Stimulated activated CD4-positive, alpha-beta T cell treated with anti-CD3 and anti-CD28 coated beads, Interleukin-4, amount 100 ng/mL, for 24 hours (primary cell): Measurements from ENCODE around the gene CACNA1S.

Source experiments
- DNase-seq: peaks from one replicate; pipeline ENCODE4 v3.0.0-alpha.2; 2020

The CACNA1S gene

DNA sequence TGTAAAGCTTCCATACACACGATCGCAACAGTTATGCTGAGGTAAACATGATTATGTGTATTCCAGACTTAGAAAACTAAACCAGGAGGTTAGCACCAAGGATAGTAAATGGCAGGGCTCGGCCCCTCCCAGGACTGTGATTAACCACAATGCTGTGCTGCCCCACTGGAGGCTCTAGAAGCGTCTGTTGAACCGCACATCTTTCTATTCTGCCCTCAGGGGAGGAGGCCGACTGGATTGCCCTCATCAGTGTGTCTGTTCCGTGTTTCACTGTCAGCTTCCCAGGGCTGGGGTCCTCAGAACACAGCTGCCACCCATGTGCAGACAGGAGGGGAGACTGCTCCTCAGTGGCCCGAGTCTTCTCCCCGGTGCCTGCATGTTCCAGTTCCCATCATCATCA lies 27.5 kb upstream of the CACNA1S start:
- DNase-seq = no peak

DNA sequence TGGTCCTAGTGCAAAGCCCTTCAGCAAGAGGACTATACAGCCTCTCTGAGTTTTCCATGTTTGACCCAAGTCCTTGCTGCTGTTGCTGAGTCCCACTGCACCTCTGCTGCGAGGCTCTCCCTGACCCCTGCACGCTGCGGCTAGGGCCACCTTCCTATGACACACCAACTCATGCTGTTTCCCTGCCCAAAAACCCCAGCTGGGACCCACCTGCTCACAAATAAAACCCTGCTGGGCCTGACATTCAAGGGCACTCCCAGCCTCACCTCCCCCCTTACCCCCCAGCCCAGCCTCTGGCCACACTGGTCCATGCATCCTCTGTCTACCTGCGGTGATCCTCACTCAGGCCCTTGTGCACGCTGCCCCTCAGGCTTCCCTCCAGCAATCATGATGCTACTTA lies 27.1 kb upstream of the CACNA1S start:
- DNase-seq = no peak

DNA sequence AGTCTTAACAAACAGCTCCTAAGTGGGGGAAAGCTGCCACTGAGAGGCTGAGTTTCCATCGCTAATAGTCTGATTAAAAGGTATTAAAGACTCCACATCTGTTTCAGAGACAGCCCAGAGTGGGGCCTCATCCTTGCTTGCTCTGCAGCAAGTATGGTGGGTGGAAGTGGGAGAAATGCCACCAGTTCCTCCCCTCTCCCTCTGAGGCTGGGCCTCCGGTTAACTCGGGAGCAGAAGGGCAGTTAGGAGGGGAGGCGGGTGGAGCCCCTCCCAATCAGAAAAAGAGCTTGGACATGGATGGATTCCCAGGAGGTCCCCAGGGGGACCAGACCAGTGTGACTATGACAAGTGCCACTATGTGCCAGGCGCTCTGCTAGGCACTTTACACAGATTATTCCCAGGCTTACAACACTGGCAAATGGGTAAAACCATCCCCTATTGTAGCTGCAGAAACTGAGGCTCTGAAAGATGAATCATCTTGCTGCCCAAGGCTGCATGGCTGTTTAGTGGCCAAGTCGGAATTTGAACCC lies 26.1 kb upstream of the CACNA1S start:
- DNase-seq = no peak

DNA sequence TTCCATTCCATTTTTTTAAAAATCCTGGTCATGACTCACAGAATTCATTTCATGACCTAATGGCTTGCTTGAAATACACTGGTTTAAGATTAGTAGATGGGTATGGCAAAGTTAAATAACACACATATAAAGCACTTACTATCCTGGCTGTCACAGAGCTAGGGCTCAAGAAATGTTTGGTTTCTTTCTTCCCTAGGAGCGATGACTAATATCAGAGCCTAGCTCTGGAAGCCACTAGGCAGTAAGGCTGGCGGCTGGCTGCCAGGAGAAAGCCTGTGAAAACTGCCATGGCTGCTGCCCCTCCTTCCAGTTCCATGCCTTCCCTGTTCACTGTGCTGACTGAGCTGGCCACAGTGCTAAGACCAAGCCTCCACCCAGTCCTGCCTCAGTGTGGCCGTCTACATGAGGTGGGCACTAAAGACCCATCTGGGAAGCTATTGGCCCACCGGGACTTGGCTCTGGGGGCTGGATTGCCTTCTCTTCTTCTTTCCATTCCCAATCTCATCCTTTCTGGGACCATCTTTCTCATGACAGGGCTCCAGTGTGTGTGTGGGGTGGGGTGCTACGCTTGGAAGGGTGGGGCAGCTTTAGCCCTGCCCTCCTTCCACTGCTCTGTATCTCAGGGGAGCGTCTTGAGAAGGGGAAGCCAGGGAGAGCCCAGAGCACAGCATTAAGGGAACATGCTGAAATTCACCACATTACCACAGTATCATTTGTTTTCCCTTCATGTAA lies 25.5 kb upstream of the CACNA1S start:
- DNase-seq = no peak

DNA sequence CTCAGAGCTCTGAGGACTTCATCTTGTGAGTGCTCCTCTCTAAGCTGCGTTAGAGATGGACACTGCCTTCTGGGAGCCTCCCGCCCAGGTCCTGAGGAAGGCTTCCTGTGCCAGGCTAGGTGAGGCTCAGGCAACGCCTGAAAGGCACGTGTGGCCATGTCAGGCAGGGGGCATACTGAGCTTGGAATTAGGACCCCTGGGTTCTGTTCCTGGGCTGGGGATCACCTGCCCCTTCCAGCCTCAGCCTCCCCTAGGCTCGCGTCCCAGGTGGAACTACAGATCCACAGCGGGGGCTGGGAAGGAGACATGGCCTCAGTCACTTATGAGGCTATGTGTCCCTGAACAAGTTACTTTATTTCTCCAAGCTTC lies 24.8 kb upstream of the CACNA1S start:
- DNase-seq = no peak

DNA sequence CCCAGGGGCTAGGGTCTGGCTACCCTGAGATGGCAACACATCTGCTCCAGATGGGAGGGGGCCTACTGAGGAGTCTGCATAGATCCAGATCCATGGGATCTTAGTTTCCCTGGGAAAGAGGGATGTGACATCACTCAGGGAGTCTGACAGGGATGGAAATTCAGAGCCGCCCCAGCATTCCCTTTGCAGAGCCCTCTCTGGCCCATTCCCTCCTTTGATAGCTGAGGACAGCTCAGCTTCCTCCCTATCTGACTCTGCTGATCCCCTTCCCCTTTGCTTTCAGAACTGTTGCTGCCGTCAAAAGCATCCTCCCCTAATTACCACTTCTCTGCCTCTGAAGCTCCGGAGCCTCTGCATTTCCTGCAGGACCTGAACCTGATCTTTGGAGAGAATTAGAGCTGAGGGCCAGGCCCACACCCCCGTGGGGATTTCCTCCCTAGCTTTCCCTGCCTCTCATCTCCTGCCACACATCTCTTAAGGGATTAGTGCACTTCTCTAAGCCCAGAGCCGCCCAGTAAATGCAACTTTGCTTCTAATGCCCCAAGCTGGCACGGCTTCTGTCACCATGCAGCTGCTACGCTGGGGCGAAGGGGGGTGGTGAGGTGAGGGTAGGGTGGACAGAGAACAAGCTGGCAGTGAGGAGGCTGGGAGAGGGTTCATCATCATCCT lies 24.3 kb upstream of the CACNA1S start:
- no peak for DNase-seq

DNA sequence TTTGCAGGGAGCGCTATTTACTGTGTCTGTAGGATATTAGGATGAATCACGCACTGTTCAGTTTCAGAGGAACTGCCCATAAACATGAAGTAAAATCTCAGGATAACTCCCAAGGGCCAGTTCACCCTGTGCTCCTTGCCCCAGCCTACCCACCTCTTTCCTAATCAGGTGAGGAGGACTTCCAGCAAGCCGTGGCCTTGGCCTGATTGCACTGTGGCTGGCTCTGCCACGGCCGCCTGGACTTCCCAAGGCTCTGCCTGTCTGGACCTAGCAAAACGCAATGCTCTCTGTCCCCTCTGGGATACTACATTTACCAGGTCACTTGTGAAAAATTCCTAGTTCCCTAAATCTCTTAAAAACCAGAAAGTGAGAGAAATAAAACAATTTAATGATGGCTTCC lies 22.2 kb upstream of the CACNA1S start:
- no peak for DNase-seq

DNA sequence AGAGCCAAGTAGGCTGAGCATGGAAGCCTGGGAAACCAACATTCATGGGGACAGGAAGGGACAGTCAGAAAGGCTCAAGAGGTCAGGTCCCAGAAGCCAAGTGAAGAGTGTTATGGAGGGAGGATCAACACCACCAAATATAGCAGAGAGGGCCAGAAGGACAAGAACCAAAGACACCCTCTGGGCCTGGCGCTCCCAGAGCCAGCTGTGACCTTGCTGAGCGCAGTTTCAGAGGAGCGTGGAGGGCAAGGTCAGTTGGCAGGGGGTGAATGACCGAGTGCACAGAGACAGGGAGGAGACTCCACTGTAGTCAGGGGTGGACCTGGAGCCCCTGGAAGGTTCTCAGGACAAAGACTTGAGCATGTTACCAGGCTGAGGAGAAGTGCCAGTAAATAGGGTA lies 19.2 kb upstream of the CACNA1S start:
- DNase-seq = no peak

DNA sequence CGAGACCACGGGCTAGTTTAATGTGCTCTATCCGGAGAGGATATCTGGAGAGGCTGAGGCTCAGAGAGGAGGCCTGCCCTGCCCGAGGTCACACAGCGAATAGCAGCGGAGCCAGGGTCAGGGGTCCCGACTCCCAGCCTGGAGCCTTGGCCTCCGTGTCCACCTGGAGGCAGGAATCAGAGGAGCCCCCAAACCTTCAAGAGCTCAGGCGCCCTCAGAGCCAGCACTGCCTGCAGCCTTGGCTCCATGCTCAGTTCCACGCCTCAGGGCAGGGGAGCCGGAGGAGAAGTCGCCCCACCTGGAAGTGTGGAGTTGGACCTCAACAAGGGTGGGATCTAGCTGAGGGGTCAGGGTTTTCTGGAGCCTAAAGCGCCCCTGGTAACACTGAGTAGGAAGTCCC lies 16.7 kb upstream of the CACNA1S start:
- DNase-seq = no peak

DNA sequence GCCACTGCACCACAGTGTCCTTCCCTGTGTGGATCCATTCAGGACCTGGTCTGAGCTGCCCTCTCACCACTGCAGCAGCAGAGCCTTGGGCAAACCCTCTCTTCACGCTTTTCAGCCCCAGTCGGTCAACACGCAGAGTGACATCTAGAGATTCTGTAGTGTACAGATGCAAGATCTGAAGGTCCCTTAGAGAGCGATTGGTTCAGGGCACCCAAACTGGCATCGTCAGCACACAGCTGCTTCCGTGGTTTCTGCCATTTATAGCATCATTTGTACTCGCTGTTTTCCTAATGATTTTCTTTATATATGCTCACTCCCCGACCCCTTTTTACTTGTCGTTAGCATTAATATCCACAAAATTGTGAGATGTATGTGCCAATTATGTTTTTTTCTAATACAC lies 16.2 kb upstream of the CACNA1S start:
- DNase-seq = no peak

DNA sequence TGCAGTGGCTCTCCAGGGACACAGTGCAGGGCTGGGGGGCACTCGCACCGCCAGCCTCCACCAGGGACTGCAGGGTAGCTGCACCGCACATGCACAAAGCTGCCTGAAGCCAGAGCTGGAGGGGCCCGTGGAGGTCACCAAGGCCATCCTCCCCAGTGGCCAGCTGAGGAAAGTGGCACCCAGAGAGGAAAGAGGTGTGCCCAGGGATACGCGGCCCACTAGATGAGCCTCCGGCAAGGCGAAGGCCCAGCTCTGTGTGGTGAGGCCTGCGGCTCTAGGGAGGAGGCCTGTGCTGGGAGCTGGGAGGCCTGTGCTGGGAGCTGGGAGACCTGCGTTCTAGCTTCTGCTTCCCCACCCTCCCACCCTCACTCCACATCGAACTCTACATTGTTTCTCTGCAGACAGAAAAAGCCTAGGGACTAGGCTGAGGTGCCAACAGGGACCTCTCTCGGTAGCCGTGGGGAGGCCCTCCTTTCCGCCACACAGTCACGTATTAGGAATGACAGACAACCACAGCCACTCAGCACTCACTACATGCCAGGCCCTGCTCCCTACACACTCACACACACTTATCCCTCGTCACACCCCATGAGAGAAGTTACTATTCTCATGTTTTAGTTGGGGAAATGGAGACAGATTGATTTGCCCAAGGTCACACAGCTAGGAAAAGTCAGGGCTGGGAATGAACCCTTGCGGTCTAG lies 15.7 kb upstream of the CACNA1S start:
- no peak for DNase-seq

DNA sequence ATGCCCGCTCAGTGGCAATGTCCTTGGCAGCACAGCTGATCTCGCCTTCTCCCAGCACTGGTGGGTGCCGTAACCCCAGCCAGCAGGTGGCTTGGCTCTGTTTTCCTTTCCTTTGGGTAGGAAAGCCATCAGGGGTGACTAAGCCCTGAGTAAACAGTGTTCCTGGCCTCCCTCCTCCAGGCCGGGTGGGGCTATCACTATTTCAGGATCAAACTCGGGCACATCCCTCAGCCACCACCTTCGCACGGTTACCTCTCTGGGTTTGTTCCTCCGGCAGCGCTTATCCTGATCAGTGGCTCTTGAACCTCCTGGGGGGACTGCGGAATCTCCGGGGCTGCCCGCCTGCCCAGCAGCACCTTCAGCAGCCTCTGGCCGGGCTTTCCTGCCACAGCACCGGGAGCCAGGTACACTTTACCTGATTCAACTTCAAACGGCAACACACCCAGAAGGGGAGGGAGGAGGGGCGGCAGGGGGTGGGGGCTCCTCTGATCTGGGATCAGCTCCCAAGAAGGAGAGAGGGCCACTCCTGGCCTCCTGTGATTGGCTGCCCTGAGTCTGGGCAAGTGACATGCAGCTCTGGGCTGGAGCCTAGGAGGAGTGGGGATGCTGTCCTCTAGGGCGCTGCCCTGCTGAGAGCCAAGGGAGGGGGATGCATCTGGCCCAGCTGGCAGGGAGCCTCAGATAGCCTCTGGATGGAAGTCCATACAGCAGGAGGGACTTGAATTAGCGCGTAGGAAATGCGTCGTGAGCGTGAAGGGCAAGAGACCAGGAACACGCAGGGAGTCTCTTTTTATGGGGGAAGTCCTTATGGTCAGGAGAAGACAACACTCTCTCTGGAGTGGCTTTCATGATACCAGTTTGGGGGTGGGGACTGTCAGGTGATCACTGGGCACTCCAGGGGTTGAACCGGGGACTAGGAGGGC lies 14.9 kb upstream of the CACNA1S start, which contains the start of gene ASCL5:
ASCL5 (minus strand) TSS at position 353 of the 923 bp plus-strand sequence. CDS start 11,812 bp downstream, outside the sequence.
- no peak for DNase-seq

DNA sequence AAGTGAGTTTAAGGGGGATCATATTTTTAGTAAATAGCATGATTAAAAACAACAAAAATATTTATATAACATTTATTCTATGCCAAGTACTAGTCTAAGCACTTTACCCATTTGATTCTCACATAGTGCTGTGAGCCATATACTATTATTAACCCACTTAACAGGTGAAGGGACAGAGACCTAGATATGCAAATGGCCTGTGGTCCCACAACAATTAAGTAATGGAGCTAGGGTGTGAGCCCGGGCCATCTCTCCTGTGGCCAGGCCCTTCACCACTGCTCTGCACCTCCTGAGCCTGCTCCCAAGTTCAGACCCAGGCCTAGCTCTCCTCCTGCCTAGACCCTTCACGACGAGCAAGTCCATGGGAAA lies 14.2 kb upstream of the CACNA1S start:
- no peak for DNase-seq

DNA sequence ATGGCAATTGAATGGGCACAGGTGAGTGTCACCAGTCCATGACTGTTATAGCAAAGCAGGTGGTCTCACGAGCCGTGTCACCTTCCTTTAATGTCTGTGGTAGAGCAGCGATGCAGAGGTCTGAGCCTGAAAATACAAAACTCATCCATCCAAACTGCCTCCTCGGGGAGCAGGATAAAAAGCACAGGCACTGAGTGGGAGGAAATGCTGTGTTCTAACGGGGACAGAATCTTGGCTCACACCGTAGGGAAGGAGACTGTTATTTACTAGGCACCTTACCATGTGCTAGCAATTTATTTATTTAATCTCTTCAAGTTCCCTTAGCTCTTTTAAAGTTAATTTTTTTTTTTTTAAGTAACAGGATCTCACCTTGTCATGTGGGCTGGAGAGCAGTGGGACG lies 13.6 kb upstream of the CACNA1S start:
- no peak for DNase-seq

DNA sequence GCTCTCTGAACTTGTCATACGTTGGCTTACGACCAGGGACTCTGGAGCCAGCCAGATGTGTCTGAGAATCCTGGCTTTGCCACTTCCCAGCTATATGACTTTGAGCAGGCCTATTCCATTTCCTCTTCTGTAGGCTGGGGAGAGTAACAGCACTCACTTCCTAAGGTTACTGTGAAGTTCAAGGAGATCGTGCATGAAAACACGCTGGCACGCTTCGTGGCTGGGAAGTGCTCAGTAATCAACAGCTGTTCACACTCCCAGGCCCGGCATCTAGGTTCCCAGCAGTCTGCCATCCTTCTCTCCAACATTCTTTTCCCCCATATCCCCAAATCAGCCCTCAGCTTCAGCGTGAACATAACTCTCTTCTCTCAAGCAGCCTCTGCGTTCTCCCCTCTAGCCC lies 12.8 kb upstream of the CACNA1S start:
- no peak for DNase-seq

DNA sequence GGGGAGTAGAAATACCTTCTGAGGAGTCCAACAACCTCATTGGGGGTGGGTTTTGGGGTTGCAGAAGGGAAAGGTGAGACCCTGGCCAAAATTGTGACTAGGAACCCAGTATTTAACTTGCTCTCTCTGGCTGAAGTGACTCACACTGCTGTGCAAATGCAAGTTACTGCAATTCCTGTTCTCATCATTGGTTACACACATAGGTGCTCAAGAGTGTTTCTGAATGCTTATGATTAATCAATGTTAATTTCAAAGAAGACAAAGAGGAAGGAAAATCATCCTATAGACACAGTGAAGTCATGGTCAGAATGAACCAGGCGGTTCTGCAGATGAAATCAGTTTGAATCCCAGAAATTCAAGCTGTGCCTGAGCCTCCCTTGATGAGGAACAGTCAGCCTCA lies 11.6 kb upstream of the CACNA1S start:
- no peak for DNase-seq

DNA sequence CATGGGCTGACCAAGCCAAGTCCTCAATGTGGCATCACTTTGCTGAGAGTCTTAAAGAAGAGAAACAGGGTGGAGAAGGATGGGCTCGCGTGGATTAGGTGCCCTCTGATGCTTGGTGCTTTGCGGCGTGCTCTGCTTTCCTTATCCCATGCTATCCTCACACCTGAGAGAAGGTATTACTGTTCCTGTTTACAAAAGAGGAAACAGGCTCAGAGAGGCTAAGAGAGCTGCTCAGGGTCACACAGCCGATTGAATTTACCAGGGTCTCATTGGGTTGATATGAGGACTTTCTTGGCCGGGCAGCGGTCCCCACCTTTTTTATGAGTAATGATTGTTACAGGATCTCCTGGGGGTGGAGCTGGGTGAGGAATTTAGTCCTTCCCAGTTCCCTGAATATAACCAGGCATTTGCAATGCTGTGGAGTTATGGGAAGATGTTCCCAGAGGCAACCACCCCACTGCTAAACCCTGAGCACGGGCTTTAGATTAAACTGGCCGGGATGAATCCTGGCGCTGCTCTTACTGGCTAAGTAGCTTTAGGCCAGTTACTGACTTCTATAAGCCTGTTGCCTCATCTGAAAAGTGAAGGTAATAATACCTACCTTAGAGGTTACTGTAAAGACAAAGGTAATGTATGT lies 10.2 kb upstream of the CACNA1S start:
- no peak for DNase-seq

DNA sequence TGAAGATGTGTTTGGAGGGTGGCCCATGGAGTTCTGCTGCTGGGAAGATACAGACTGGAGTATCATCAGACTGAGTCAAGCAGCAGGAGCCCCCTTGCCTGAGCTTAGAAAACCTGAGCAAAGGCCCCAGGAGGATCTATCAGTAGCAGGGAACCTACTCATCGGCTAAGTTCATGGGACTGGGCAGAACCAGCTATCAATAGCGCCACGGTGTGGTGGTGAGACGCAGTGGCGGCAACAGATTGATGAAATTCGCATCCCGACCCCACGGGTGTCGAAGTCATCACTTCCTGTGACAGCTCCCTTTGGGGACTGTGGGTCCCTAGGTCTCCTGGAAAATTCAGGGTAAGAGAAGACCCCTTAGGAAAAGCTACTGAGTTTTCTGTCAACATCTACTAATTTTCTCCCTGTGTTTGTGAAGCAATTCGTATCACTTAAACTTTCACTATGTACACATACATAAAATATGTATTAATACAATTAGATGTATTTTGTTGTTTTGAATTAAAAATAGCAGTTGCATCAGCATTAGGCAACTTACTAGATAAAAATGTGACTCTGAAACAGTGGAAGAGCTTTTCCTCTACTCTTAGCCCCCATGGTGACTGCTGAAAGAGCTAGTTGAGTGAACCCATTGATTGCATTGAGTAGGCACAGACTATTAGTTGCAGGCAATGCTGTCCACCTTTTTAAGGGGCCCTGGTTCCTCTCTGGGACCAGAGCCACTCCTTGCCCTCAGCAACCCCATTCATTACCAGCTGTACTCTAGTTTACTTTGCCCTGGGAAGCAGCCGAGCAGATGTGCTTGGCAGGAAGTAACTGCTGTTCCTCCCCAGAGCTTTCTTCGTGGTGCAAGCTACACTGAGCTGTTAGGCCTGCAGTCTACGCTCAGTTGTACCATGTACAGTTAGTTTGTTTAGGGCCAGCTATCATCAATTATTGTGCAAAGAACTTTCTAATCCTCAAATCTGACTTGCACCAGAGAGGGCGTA lies 7.3 kb upstream of the CACNA1S start:
- DNase-seq = peak; percentile 54

DNA sequence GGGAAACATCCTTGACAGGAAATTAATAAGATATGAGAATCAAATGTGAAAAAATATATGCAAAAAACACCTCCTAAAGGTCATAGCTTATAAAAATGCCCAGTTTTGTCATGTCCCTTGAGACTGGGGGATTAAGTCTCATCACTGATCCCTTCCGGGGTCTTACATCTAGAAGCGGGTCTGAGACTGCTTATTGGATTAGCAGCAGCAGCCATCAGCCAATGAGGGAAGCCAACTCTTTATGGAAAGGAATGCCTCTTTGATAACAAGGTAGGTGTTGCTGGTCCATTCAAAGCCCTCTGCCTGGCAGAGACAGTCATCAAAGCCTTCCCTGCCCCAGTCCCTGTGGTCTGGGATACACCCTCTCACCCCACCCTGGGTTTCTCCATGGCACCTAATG lies 3.9 kb upstream of the CACNA1S start:
- no peak for DNase-seq

DNA sequence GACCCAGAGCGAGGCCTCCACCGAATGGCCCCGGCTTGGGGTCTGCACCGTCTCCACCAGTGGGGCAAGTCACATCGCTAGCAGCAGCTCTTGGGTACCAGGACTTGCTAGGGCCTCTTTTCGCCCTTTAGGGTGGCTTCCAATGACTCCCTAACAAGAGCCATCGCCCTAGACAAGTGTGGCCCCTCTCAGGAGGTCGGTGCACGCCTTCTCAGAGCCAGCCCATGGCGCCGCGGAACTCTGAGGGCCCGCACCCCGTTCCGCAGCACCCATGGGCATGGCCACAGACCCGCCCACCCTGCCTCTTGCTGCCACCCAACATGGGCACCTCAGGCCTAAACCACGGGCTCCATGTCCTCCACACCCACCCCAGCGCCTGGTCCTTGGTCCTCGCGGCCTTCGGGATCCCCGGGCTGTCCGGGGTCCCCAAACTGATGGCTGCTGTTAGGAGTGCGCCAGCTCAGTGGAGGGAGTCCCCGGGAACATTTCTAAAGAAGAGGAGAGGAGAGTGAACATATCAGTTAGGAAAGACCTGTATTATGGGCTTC lies 3.2 kb upstream of the CACNA1S start:
- no peak for DNase-seq
